HepG2 (cell line): ENCODE results near the gene DTNB. TPM values are rescaled to one million over a fixed set of nuclear protein-coding genes. Genes with fewer than 3 reads are reported as not detected.

Experiments
- ATRX ChIP-seq: sonication (generic); formaldehyde crosslinking; IDR thresholded peaks from 2 replicates; pipeline ENCODE4 v1.4.0; 2020; ENCODE audit warnings: missing genetic modification reagents, borderline replicate concordance
- CHD4 ChIP-seq: fragments of 200-600 bp; sonication (generic); IDR thresholded peaks from 2 replicates; pipeline ENCODE4 v1.7.0; 2017; ENCODE audit warnings: mild to moderate bottlenecking, low read length, borderline replicate concordance
- FOXA3 ChIP-seq: IDR thresholded peaks from 2 replicates; pipeline ENCODE4 v1.6.1; 2016; ENCODE audit warnings: missing genetic modification reagents, missing compliant biosample characterization
- HNF4G ChIP-seq, 2 experiments: sonication (generic) in 1 of 2; formaldehyde crosslinking in 1 of 2; IDR thresholded peaks; 2 replicates each; pipeline versions ENCODE4 v1.4.0 to v1.6.1; 2011 to 2020; ENCODE audit warnings: borderline replicate concordance in 2 of 2, low read depth in 2 of 2, mild to moderate bottlenecking in 2 of 2, low read length in 1 of 2, missing genetic modification reagents in 1 of 2, moderate library complexity in 1 of 2
- IKZF5 ChIP-seq: IDR thresholded peaks from 2 replicates; pipeline ENCODE4 v1.6.1; 2018; ENCODE audit warnings: missing genetic modification reagents, mild to moderate bottlenecking, missing compliant biosample characterization
- PRMT3 ChIP-seq: sonication (generic); formaldehyde crosslinking; IDR thresholded peaks from 2 replicates; pipeline ENCODE4 v1.8.1; 2022; ENCODE audit warnings: low read depth, mild to moderate bottlenecking, moderate library complexity, missing genetic modification reagents, borderline replicate concordance
- ZMYM3 ChIP-seq: sonication (generic); formaldehyde crosslinking; IDR thresholded peaks from 2 replicates; pipeline ENCODE4 v1.5.1; 2020; ENCODE audit warnings: mild to moderate bottlenecking, missing genetic modification reagents
- polyA plus RNA-seq, 8 experiments: library from polyadenylated mRNA; depleted of rRNA in 3 of 8; stranded (reverse) in 7 of 8; unstranded in 1 of 8; fragments of >200 nt; fragmentation: Illumina TruSeq in 4 of 8; extraction: Trizol in 4 of 8; gene quantifications; 2 replicates each; pipeline versions ENCODE4 v1.2.1 to v1.2.3, GENCODE V29; 2011 to 2016; ENCODE audit warnings: low read depth in 4 of 8, missing spikeins in 1 of 8, mixed read lengths in 1 of 8; ENCODE audit not compliant: insufficient read depth in 1 of 8
- total RNA-seq, 5 experiments: library from RNA; depleted of rRNA; stranded (reverse); fragments of >200 nt; fragmentation: Illumina TruSeq; extraction: Trizol; gene quantifications; 2 replicates each; pipeline ENCODE4 v1.2.3, GENCODE V29; 2016; ENCODE audit warnings: low read depth in 1 of 5
- TF ChIP-seq, protein P1 (sequence below): sonication (generic); formaldehyde crosslinking; IDR thresholded peaks from 2 replicates; pipeline ENCODE4 v1.4.0; 2020; ENCODE audit warnings: missing genetic modification reagents

DTNB gene
- total and polyA plus RNA-seq, 2 of the 13 experiments (the other 11 are each of a cell fraction or from before 2014, with no cell fraction given), result 14.4 to 23.9 TPM

DNA sequence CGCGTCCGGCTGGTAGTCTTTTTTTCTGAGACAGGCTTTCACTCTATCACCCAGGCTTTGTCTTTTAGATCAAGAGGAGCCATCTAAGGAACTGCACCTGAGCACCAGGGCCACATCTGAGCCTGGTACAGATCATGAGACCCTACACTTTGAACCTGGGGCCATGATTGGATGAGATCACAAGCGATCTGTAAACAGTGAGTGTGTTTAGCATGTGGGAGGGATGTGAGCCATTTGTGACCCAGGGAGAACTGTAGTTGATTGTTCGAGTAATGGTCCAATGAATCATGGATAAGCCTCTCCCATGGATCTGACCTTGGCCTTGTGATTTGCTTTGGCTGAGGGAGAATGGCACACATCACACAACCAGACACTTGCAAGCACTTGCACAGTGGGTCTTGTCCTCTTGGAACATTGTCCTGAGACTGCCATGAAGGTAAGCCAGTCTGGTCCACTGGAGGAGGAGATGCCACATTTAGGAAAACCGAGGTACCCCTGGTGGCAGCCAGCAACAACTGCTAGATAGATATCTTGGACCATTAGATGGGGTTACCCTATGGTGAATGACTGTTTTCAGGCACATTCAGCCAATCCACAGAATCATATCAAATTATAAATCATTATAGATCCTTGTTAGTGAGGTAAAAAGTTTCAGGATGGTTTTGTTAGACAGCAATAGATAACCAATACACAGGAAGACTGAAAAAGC, 19.5 kb upstream of the DTNB start (continued):
- TF ChIP-seq PRMT3 (CRISPR knock-in tag) (no peak), IKZF5 (CRISPR knock-in tag) (peak; percentile 74; the same call in 1 of the 2 replicates), ZMYM3 (CRISPR knock-in tag) (peak; percentile 74), ATRX (no peak), CHD4 (0 out of 2 replicates have a peak, but pooled peaks have one; percentile 31), HNF4G (IDR thresholded peaks at IDR 0.05; ENCODE audit: borderline replicate concordance, low read depth, low read length) (no peak), HNF4G (CRISPR knock-in tag; IDR thresholded peaks at IDR 0.05; ENCODE audit: borderline replicate concordance, low read depth) (0 out of 2 replicates have a peak, but pooled peaks have one; percentile 44), FOXA3 (CRISPR knock-in tag) (peak; percentile 90)
- TF ChIP-seq, protein P1, sequence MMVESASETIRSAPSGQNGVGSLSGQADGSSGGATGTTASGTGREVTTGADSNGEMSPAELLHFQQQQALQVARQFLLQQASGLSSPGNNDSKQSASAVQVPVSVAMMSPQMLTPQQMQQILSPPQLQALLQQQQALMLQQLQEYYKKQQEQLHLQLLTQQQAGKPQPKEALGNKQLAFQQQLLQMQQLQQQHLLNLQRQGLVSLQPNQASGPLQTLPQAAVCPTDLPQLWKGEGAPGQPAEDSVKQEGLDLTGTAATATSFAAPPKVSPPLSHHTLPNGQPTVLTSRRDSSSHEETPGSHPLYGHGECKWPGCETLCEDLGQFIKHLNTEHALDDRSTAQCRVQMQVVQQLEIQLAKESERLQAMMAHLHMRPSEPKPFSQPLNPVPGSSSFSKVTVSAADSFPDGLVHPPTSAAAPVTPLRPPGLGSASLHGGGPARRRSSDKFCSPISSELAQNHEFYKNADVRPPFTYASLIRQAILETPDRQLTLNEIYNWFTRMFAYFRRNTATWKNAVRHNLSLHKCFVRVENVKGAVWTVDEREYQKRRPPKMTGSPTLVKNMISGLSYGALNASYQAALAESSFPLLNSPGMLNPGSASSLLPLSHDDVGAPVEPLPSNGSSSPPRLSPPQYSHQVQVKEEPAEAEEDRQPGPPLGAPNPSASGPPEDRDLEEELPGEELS (CRISPR knock-in tag), result peak; percentile 67
